ENCODE results near the gene MUC4. TPM values are rescaled to one million over a fixed set of nuclear protein-coding genes. Genes with fewer than 3 reads are reported as not detected.
A peak's percentile ranks its signal among the peaks of the same experiment; 100 is the strongest.
"Not testable (repeated sequence)": the region's sequence is repeated elsewhere in the genome, so short reads cannot be mapped to it uniquely, and the experiment has no call there.

MUC4 gene
- total RNA-seq, 2 donors from 2014 or later: 150 to 203 TPM

DNA sequence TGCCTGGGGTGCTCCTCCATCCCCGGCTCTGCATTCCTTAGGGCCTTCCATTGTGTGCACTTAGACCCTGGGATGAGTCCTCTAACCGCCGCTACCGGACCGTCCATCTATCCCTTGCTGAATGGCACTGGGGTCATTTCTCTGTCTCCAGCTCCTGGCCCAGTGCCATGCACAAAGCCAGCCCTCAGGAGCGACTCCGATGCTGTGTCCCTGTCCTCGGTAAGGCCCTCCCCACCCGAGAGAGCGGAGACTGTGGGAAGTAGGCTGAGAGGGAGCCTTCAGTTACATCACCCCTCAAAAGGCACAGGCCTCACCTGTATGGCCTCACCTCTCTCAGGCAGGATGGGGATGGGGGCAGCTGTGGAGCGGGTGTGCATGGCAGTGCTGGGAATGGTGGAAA is 33.8 kb downstream of the MUC4 start:
- H3K9ac ChIP-seq (ENCODE audit: low read depth in 2 of 2, low read length in 2 of 2): no peak overlapping the region
- TF ChIP-seq, protein P1, sequence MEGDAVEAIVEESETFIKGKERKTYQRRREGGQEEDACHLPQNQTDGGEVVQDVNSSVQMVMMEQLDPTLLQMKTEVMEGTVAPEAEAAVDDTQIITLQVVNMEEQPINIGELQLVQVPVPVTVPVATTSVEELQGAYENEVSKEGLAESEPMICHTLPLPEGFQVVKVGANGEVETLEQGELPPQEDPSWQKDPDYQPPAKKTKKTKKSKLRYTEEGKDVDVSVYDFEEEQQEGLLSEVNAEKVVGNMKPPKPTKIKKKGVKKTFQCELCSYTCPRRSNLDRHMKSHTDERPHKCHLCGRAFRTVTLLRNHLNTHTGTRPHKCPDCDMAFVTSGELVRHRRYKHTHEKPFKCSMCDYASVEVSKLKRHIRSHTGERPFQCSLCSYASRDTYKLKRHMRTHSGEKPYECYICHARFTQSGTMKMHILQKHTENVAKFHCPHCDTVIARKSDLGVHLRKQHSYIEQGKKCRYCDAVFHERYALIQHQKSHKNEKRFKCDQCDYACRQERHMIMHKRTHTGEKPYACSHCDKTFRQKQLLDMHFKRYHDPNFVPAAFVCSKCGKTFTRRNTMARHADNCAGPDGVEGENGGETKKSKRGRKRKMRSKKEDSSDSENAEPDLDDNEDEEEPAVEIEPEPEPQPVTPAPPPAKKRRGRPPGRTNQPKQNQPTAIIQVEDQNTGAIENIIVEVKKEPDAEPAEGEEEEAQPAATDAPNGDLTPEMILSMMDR (IDR thresholded peaks at IDR 0.05): no peak
- H3K36me3 ChIP-seq: peaks cover 8% of the 10 kb centered on the region
- no peak overlapping the region for H3K27ac ChIP-seq
- H3K4me1 ChIP-seq: no peaks in the 10 kb centered on the region
- H3K9me3 ChIP-seq: no peaks in the 10 kb centered on the region
- no peak for DNase-seq
- no peak overlapping the region for H3K4me3 ChIP-seq
- intact Hi-C loops (cut with DNase I): no loop called here
- H3K27me3 ChIP-seq: no peaks in the 10 kb centered on the region

DNA sequence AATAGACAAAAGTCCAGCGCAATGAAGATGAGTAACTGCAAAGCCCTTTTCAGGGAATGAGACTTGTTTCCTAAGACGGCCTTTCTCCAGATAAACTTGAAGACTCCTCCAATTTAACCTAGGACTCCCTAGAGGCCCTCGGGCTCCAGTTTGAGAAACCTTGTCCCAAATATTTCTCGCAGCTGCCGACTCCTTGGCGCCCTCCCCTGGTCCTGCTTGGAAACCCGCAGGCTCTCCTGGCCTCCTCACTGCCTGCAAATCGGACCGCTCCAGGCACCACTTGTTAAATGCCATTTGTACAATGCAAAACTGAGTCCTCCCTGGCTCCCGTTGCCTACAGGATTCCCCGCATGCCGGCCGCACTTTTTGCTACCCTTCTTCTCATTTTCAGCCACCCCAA is 36.8 kb downstream of the MUC4 start:
- peak; percentile 42 for DNase-seq

DNA sequence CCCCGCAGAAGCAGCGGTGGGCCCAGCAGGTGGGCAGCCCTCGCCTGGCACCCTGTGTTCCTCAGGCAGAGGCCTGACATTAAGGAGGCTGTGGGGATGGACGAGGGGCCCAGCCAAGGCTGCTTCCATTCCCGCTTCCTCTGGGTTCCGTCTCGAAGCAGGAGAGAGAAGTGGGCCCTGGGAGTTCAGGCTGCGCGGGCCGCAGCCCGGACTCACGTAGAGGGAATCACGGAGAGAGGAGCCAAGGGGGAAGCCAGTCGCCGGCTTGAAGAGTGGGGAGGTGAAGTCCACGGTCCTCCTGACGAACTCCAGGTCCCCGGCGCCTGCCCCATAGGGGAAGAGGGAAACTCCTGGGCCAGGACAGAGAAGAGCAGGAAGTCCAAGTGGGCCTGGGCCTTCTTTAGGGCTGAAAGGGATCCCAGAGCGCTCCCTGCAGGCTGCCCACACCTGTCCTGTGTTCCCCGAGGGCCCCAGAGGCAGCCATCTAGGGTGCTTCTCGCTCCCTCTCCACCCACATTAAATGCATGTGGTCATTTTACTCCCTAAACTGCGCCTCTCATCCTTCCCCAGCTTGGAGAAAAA is 37.7 kb downstream of the MUC4 start:
- Histone ChIP-seq H3K27me3 (no peaks in the 10 kb centered on the region), H3K4me1 (no peaks in the 10 kb centered on the region), H3K4me3 (no peak overlapping the region), H3K36me3 (peaks cover 8% of the 10 kb centered on the region), H3K27ac (no peak overlapping the region), H3K9ac (ENCODE audit: low read depth in 2 of 2, low read length in 2 of 2) (no peak overlapping the region), H3K9me3 (no peaks in the 10 kb centered on the region)
- intact Hi-C loops (cut with DNase I): no loop called here
- no peak for DNase-seq
- TF ChIP-seq, protein P1 (IDR thresholded peaks at IDR 0.05): no peak

More for the DNA sequence above, 36.8 kb downstream of the MUC4 start:
- no peaks in the 10 kb centered on the region for H3K9me3 ChIP-seq
- no peak overlapping the region for H3K4me3 ChIP-seq
- H3K27me3 ChIP-seq: no peaks in the 10 kb centered on the region
- H3K4me1 ChIP-seq: no peaks in the 10 kb centered on the region
- intact Hi-C loops (cut with DNase I): no loop called here
- TF ChIP-seq, protein P1 (IDR thresholded peaks at IDR 0.05): peak; percentile 24
- peaks cover 8% of the 10 kb centered on the region for H3K36me3 ChIP-seq
- no peak overlapping the region for H3K9ac ChIP-seq (ENCODE audit: low read depth in 2 of 2, low read length in 2 of 2)
- no peak overlapping the region for H3K27ac ChIP-seq

DNA sequence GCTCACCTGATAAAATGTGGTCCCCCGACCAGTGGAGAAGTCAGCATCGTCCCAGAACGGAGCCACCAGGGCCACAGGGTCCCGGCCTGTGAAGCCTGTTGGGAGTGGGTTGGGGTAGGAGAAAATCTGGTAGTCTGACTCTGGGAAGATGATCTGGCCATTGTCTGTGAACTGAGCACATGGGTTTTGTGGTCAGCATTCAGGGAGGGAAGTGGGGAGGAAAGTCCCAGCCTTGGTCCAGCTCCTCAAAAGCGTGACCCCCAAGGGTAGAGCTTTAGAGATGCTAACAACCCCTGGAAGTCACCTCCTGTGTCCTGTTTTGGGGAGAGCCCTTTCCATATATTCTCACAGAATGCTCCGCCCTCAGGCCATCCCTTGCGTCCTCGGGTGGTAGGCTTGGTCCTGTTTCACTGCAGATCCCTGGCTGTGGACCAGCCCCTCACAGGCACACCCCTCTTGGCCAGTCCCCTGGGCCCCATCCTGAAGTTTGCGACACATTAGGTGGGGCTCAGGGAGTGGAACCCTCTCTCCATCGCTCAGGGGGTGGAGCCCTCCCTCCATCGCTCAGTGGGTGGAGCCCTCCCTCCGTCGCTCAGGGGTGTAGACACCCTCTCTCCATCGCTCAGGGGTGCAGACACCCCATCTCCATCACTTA is 40.0 kb downstream of the MUC4 start:
- H3K9ac ChIP-seq (ENCODE audit: low read depth in 2 of 2, low read length in 2 of 2): no peak overlapping the region
- DNase-seq: no peak
- H3K4me3 ChIP-seq: no peak overlapping the region
- no peaks in the 10 kb centered on the region for H3K4me1 ChIP-seq
- no peak overlapping the region for H3K27ac ChIP-seq
- H3K9me3 ChIP-seq: no peaks in the 10 kb centered on the region
- intact Hi-C loops (cut with DNase I): no loop called here
- TF ChIP-seq, protein P1 (IDR thresholded peaks at IDR 0.05): no peak
- H3K27me3 ChIP-seq: no peaks in the 10 kb centered on the region
- H3K36me3 ChIP-seq: no peaks in the 10 kb centered on the region

DNA sequence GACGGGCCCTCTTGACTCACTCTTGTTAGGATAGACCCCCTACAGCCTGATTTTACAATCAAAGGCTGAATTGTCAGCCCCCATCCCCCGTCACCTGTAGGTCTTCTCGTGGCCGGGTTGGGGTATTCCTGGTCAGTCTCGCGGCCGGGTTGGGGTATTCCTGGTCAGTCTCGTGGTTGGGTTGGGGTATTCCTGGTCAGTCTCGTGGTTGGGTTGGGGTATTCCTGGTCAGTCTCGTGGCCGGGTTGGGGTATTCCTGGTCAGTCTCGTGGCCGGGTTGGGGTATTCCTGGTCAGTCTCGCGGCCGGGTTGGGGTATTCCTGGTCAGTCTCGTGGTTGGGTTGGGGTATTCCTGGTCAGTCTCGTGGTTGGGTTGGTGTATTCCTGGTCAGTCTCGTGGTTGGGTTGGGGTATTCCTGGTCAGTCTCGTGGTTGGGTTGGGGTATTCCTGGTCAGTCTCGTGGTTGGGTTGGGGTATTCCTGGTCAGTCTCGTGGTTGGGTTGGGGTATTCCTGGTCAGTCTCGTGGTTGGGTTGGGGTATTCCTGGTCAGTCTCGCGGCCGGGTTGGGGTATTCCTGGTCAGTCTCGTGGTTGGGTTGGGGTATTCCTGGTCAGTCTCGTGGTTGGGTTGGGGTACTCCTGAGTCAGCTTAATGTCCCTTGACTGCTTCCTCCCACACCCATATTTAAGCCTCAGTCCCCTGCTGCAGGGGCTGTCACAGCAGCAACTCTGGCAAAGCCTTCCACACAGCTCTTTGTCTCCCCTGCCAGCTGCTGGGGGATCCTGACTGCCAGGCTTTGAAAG is 40.7 kb downstream of the MUC4 start:
- H3K36me3 ChIP-seq; intact Hi-C loops (cut with DNase I); H3K27ac ChIP-seq; H3K4me1 ChIP-seq; H3K27me3 ChIP-seq; DNase-seq; H3K9me3 ChIP-seq; H3K4me3 ChIP-seq; H3K9ac ChIP-seq (ENCODE audit: low read depth in 2 of 2, low read length in 2 of 2): not testable (repeated sequence)
